ENCODE results near the gene TENM3.

Gene TENM3

DNA sequence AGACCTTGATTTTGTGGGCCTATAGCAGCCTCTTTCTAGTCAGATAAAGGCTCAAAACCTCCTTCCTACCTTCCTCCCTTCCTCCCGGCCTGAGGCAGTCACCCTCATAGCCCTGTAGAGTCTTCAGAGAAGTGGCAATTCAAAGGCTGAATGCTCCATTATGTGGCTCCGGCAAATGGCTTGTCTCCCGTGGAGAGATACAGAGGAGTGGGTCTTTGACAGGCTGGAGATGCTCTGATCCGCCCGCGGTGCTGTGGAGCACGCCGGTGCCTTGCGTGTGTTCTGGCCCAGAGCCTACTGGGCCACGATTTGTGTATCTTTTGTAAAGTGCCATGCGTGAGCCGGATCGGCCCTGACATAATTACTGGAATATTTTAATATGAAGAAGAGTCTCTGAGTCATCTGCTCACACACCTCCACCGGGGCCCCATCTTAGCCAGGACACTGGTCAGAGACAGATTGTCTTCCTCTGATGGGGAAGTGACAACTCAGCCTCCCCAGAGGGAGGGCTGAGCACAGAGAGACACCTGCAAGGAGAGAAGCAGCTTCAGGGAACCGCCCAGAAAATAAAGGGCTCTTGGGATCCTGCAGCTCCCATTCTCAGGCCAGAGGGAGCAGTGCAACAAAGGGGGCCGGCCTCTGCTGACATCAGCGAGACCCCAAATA, 585.3 kb downstream of the TENM3 start:
- no peak for DNase-seq

DNA sequence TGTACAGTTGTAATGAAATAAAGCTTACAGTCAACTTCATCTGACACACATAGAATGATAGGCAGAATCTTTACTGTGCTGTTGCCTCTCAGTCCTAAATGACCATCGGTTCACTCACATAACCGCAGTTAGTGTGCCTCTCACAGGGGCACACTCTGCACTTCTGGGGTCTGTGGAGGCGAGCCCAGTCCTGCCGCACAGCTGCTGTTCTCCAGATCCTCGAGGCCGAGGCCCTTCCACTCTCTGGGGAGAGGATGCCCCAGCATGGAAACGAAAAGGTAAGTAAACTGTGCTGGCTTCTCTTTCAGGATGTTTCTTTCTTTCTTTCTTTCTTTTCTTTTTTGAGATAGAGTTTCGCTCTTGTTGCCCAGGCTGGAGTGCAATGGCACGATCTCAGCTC, 586.0 kb downstream of the TENM3 start:
- DNase-seq = no peak

- DNase-seq = no peak
Measured at GRCh38 chr4:182831376-182831775, 588.2 kb downstream of the TENM3 start.

- DNase-seq = no peak
Measured at GRCh38 chr4:182832352-182833120, 589.3 kb downstream of the TENM3 start.

- no peak for DNase-seq
Measured at GRCh38 chr4:182835006-182835740, 592.0 kb downstream of the TENM3 start.

DNA sequence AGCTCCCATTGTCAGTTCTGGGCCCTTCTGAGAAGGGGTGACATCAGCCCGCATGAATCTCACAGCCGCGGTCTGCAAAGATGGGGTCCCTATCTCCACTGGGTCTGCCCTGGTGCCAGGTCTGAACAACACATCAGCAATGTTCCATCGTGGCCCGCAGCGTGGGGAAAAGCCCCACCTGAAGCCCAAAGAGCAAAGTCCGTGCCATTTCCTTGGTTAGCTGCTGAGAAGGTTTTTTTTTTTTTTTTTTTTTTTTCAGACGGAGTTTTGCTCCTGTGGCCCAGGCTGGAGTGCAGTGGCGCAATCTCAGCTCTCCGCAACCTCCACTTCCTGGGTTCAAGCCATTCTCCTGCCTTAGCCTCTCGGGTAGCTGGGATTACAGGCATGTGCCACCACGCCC, 594.6 kb downstream of the TENM3 start:
- DNase-seq = no peak

GRCh38 chr4:182838535-182838934, 595.3 kb downstream of the TENM3 start:
- no peak for DNase-seq

GRCh38 chr4:182839256-182839655, 596.1 kb downstream of the TENM3 start:
- no peak for DNase-seq

DNA sequence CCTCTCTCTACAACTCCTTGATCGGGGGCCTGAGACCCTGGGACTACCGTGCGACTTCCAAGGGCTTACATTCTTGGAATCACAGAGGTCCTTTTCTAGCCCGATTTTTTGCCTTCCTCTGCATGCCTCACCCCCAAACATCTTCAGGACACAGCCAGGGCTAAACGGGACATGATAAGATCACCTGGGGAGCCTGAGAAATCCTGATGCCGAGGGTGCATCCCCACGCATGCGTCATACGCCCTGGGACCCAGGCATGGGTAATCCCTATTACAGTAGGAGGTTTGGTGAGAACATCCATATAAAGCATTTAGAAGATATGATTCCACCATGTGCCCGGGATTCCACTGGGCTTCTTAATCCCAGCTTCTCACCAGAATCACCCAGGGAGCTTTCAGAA, 596.9 kb downstream of the TENM3 start:
- DNase-seq = no peak

- no peak for DNase-seq
Measured at GRCh38 chr4:182842104-182842600, 599.0 kb downstream of the TENM3 start.

DNA sequence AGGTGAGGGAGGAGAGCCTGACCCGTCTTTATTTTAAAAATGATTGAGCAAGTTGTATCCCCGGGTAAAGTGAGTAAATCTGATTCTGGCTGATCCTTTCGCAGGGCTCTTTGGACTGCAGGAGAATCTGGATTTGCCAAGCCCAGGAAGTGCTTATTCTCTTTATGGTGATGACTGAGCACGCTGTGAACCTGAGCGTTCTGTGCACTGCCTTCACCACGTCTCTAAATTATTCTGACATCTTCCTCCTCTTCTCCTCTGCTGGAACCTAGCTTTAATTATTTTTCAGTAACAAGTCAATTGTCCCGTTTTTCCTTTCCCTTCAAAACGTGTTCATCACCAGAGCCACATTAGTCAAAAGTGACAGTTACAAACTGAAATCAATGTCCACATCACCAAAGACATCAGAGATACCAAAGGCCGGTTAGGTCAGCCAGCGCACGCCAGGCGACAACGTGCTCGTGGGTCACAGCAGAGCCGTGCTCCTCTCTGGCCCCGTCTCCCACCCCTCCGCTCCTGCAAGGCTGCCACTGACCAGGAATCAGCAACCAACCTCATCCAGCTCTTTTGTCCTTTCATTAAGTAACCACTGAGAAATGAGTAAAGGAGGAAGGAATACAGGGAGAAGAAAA, 599.7 kb downstream of the TENM3 start:
- DNase-seq = no peak

- no peak for DNase-seq
Measured at GRCh38 chr4:182843808-182844325, 600.7 kb downstream of the TENM3 start.

- no peak for DNase-seq
Measured at GRCh38 chr4:182845618-182846017, 602.4 kb downstream of the TENM3 start.

GRCh38 chr4:182846036-182846435, 602.8 kb downstream of the TENM3 start:
- DNase-seq = no peak

- DNase-seq = no peak
Measured at GRCh38 chr4:182847576-182848450, 604.6 kb downstream of the TENM3 start.

DNA sequence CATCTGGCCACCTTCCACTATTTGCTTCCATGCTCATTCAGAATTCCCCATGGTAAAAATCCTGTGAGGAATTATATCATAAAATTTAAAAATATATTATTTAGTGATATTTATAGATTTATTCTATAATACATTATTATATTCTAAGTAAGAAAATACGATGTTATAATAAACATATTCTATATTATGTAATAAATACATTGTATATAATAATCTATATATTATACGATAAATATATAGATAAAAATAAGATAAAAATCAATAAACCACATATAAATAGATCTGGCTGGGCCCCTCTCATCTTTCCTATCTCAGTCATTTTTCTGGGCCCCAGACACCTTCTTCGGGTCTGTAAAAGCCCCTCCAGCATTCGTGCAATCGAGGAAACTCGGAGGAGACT, 605.5 kb downstream of the TENM3 start:
- DNase-seq = no peak
